22Rv1 (cell line): ENCODE results near the gene ADIRF.
"Not testable (repeated sequence)": the region's sequence is repeated elsewhere in the genome, so short reads cannot be mapped to it uniquely, and the experiment has no call there.

Experiments
- H3K27ac ChIP-seq: fragments of 450-650 bp; 2 replicates; pipeline ENCODE4 v1.5.1; 2017
- ZFX ChIP-seq: fragments of 450-650 bp; IDR thresholded peaks from 2 replicates; pipeline ENCODE4 v1.6.1; 2017; ENCODE audit warnings: antibody characterized with exemption, borderline replicate concordance
- TF ChIP-seq, protein P1 (sequence below): fragments of 450-650 bp; IDR thresholded peaks from 2 replicates; pipeline ENCODE4 v1.5.1; 2017; ENCODE audit warnings: mild to moderate bottlenecking

ADIRF gene

DNA sequence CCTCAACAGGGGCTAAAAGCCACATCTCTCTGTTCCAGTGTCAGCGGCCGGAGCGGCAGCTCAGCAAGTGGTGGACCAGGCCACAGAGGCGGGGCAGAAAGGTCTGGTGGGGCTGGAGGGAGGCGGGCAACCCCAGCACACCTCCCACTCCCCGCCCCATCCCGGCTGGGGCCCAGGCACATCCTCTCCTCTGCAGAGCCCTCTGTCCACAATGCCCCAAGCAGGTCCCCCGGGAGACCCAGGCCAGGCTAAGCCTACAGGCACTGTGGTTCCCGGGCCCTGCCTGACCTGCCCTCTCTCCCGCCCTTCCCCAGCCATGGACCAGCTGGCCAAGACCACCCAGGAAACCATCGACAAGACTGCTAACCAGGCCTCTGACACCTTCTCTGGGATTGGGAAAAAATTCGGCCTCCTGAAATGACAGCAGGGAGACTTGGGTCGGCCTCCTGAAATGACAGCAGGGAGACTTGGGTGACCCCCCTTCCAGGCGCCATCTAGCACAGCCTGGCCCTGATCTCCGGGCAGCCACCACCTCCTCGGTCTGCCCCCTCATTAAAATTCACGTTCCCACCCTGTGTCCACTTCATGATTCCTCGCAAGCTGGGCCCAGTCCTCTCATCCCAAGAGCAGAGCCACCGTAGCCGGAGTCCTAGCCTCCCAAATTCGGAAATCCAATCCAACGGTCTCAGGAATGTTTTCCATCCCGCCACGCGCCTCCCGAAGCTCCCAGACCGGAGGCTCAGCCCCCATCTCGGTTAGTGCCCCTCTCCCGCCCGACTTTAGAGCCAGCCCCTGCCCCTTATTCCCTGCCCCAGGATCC is 2.1 kb downstream of the ADIRF start:
- peak overlapping the region; percentile 75 for H3K27ac ChIP-seq
- TF ChIP-seq, protein P1, sequence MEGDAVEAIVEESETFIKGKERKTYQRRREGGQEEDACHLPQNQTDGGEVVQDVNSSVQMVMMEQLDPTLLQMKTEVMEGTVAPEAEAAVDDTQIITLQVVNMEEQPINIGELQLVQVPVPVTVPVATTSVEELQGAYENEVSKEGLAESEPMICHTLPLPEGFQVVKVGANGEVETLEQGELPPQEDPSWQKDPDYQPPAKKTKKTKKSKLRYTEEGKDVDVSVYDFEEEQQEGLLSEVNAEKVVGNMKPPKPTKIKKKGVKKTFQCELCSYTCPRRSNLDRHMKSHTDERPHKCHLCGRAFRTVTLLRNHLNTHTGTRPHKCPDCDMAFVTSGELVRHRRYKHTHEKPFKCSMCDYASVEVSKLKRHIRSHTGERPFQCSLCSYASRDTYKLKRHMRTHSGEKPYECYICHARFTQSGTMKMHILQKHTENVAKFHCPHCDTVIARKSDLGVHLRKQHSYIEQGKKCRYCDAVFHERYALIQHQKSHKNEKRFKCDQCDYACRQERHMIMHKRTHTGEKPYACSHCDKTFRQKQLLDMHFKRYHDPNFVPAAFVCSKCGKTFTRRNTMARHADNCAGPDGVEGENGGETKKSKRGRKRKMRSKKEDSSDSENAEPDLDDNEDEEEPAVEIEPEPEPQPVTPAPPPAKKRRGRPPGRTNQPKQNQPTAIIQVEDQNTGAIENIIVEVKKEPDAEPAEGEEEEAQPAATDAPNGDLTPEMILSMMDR: no peak
- TF ChIP-seq ZFX: no peak

DNA sequence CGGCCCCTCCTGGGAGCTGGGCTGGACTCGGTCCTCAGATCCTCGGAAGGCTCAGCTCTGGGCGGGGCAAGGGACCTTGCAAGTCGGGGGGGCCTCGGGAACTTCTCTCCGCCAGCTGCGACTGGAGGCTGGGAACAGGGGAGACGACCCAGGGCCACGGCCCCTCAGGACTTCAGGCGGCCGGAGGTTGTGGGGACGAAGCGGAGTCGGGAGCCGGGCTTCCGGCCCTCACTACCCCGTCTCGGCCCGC is 2.6 kb downstream of the ADIRF start:
- TF ChIP-seq, protein P1: no peak
- no peak for TF ChIP-seq ZFX
- no peak overlapping the region for H3K27ac ChIP-seq

DNA sequence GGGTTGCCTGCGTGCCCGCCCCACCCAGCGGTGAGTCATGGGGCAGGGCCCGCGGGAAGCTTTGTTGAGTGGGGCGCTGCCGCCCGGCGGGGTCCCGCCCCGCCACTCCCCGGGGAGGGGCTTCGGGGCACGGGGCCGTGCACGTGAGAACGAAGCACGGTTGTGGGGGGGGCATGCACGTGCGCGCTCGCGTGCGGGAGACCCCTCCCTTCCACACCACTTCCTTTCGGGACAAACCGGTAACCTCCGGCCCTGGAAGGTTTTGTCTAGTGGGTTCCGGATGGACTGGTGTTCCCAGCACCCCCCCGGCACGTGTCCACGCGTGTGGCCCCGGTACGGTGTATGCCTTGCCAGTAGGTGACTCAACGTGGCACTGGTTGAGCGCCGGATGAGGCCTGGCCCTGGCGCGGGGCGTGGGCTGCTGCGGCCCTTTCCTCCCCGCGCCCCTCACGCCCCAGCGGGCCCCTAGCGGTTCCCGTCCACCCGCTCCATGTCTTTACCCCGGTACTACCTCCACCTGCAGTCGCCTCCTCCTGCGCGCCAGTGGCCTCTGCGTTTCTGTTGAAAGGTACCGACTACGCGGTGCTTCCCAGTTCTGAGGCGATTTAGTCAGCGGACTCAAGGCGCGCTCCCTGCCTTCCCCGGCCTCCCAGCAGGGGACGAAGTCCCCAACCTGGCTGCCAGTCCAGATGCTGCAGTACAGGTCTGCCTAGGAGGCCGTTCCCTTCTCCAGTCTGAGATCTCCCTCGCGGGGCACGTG is 3.1 kb downstream of the ADIRF start:
- no peak for TF ChIP-seq ZFX
- TF ChIP-seq, protein P1: no peak
- no peak overlapping the region for H3K27ac ChIP-seq

GRCh38 chr10:86972613-86973380 is 4.5 kb downstream of the ADIRF start:
- TF ChIP-seq ZFX: no peak
- TF ChIP-seq, protein P1: no peak
- H3K27ac ChIP-seq: no peak overlapping the region

- H3K27ac ChIP-seq: no peak overlapping the region
- no peak for TF ChIP-seq ZFX
- TF ChIP-seq, protein P1: no peak
Observed at GRCh38 chr10:86974484-86974883, 6.2 kb downstream of the ADIRF start.

DNA sequence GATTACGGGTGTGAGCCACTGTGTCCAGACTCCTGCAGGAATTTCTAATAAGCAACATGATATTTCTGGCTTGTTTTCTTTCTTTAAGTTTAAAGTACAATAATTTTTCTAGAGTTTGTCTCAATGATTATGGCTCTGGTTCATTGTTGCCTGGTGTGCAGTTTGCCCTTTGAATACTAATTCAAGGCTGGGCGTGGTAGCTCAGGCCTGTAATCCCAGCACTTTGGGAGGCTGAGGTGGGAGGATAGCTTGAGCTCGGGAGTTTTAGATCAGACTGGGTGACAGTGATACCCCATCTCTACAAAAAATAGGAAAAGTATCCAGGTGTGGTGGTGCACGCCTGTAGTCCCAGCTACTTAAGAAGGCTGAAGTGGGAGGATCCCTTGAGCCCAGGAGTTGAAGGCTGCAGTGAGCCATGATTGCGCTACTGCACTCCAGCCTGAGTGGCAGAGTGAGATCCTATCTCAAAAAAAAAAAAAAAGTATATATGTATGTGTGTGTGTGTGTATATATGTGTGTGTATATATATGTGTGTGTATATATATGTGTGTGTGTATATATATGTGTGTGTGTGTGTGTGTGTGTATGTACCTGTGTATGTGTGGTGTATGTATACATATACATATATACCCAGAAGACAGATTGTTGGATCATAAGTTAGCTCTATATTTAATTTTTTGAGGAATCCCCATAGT is 8.2 kb downstream of the ADIRF start:
- no peak overlapping the region for H3K27ac ChIP-seq
- no peak for TF ChIP-seq ZFX
- TF ChIP-seq, protein P1: no peak

DNA sequence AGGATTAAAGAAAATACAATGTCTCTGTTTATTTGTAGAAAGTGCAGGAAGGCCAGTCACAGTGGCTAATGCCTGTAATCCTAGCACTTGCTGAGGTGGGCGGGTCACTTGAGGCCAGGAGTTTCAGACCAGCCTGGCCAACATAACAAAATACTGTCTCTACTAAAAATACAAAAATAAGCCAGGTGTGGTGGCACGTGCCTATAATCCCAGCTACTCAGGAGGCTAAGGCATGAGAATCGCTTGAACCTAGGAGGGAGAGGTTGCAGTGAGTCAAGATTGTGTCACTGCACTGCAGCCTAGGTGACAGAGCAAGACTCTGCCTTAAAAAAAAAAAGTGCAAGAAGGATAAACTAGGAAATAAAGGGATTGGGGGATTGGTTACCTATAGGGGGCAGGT is 10.2 kb downstream of the ADIRF start:
- not testable (repeated sequence) for H3K27ac ChIP-seq
